HL-60/S4 treated with phorbol 12-myristate 13-acetate at 8.2 ng/mL for 4 days and 3 days (cell line): ENCODE results near the gene SLC34A3.
"Not testable (repeated sequence)": the region's sequence is repeated elsewhere in the genome, so short reads cannot be mapped to it uniquely, and the experiment has no call there.

Experiments used
- in situ Hi-C: fragments of 300-500 bp; cut with MboI; formaldehyde crosslinking; loops from 2 replicates; pipeline ENCODE4 v1.15.0; 2022; ENCODE audit warnings: low sequenced_read_pairs

Gene SLC34A3

GRCh38 chr9:137228506-137228967 lies 2.2 kb upstream of the SLC34A3 start:
- in situ Hi-C loops, result loop anchor here (10.0 kb wide), 1 partner anchor 104 kb away; no protein-coding TSS in a partner anchor

DNA sequence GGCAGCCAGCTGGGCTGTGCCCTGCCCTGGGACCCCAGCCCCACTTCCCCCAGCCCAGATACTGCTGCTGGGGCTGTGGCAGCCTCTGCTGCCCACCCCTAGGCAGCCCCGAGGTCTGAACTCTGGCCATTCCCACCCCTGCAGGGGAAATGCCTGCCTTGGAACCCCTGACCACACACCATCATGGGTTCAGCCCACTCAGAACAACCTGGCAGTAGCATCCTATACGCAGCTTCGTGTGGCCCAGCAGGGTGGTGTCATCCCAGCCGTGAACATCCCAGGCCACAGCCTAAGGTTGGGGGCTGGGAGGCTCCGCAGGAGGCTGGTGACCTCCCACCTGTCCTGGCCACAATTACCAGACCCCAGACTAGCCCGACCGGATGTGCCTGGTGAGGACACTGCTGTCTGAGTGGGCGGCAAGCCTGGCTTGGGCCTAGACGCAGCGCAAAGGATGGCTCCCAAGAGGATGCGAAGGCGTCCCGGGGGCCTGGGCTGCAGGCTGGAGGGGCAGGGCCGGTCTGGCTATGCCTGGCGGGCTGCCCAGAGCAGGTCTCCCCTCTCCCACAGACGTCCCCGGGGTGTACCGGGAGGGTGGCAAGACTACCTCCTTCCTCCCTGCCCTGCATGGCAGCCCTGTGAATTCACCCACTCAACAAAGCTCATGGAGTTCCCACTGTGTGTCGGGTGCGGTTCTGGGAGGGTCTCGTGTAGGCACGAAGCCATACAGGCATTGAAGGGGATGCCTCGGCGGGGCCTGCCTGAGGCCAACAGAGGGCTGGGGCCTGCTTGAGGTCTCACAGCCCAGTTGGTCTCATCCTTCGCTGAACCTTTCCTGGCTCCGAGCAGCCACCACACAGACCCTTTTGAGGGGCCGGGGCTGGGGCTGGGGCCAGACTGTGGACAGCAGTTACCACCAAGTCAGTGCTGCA lies 1.5 kb upstream of the SLC34A3 start:
- in situ Hi-C loops, result loop anchor here (10.0 kb wide), 1 partner anchor 104 kb away; no protein-coding TSS in a partner anchor

GRCh38 chr9:137229903-137230704 lies 597 bp upstream of the SLC34A3 start:
- in situ Hi-C loops, result loop anchor here (10.0 kb wide), 1 partner anchor 105 kb away; no protein-coding TSS in a partner anchor

- in situ Hi-C loops, result no loop called here
Measured at GRCh38 chr9:137231372-137232039, 805 bp downstream of the SLC34A3 start.

DNA sequence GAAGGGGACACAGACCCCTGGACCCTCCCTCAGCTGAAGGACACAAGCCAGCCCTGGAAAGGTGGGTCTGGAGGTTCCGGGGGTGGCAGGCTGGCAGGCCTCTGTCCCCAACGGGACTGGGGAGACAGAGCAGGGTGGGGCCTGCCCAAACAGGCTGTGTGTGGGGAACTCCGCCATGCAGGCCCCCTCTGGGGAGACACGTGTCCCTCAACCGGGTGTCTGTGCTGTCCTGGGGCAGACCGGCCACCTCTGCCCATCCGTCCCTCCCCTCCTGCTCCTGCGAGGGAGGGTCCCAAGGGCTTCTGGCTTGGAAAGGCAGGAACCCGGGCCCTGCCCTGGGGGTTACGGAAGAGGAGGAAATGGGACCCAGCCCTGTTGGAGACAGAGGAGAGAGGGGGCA lies 1.4 kb downstream of the SLC34A3 start:
- in situ Hi-C loops, result no loop called here

GRCh38 chr9:137232510-137232909 lies 1.8 kb downstream of the SLC34A3 start:
- in situ Hi-C loops, result no loop called here

DNA sequence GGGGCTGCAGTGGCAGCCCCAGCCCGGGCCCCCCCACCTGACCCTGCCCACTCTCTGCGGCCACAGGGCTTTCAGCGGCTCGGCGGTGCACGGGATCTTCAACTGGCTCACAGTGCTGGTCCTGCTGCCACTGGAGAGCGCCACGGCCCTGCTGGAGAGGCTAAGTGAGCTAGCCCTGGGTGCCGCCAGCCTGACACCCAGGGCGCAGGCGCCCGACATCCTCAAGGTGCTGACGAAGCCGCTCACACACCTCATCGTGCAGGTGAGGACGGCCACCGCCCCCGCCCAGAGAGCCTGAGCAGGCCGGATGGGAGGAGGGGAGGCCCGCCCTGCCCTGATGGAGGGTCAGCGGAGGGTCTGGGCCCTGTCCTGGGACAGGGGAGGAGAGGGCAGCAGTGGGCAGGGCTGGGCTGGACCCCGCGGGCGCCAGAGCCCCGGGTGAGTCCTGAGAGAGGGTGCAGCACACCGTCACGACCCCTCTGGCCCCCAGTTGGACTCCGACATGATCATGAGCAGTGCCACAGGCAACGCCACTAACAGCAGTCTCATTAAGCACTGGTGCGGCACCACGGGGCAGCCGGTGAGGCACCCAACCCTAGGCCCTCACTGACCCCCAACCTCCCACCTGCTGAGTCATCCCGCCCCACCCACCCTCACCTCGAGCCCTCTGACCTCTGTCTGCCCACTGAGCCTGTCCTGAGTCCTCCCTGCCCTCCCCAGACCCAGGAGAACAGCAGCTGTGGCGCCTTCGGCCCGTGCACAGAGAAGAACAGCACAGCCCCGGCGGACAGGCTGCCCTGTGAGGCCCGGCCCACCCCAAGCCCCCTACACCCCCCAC lies 2.7 kb downstream of the SLC34A3 start:
- in situ Hi-C loops, result no loop called here

DNA sequence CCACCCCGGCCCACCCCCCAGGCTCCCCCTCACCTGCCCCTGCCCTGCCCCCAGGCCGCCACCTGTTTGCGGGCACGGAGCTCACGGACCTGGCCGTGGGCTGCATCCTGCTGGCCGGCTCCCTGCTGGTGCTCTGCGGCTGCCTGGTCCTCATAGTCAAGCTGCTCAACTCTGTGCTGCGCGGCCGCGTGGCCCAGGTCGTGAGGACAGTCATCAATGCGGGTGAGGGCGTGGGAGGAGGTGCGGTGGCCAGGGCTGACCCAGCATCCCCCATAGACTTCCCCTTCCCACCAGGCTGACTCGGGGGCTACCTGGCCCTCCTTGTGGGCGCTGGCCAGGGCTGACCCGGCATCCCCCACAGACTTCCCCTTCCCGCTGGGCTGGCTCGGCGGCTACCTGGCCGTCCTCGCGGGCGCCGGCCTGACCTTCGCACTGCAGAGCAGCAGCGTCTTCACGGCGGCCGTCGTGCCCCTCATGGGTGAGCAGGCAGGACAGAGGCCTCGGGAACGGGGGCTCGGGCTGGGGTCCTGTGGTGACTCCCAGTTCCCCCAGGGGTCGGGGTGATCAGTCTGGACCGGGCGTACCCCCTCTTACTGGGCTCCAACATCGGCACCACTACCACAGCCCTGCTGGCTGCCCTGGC lies 3.5 kb downstream of the SLC34A3 start:
- in situ Hi-C loops, result no loop called here

DNA sequence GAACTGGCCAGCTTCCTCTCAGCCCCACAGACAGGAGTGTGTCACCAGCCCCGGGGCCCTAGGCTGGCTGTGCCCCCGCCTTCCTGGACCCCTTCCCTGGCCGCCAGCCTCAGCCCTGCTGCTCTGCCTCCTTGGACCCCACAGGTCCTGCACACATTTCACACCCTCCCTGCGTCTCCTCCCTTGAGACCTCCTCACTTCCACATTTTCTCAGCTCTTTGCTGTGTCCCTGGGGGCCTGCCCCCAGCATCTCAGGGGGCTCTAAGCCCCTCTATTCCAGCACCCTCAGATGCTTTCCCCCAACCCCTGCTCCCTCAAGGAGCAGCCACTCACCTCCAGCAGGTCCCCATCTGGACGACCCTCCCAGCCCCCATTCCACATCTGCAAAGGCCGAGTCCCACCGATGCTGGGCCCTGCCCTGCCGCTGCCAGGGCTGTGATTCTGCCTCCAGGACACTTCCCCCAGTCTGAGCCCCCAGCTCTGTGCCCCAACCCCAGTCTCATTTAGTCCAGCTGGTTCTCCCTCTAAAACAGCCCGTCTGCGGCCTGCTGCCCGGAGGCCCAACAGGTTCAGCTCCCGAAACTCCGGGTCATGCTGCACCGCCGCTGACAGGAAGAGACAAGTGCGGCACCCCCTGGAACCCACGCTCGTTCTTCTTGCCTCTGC lies 4.2 kb downstream of the SLC34A3 start:
- in situ Hi-C loops, result no loop called here

DNA sequence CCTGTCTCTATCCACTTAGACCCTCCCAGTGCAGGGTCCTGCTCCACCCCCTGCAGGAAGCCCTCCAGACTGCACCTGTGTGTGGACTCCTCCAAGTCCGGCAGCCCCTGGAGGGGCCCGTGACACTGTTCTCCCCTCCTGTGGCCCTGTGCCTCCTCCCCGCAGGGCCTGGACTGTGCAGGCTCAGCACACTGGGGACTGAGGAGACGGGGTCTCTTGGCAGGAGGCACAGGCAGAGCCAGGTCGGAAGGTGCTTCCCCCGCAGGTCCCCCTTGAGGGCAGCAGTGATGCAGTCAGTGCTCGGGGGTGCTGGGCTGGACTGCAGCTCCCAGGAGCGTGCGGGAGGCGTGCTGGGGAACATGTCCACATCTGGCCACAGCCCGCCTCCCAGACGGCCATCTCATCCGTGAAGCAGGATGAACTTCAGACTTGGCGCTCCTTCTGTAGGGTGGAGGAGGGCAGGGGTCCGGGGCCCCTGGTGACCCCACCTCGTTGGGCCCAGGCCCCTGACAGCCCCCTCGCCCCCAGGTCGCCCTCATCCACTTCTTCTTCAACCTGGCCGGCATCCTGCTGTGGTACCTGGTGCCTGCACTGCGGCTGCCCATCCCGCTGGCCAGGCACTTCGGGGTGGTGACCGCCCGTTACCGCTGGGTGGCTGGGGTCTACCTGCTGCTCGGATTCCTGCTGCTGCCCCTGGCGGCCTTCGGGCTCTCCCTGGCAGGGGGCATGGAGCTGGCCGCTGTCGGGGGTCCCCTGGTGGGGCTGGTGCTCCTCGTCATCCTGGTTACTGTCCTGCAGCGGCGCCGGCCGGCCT lies 4.9 kb downstream of the SLC34A3 start:
- in situ Hi-C loops, result no loop called here

DNA sequence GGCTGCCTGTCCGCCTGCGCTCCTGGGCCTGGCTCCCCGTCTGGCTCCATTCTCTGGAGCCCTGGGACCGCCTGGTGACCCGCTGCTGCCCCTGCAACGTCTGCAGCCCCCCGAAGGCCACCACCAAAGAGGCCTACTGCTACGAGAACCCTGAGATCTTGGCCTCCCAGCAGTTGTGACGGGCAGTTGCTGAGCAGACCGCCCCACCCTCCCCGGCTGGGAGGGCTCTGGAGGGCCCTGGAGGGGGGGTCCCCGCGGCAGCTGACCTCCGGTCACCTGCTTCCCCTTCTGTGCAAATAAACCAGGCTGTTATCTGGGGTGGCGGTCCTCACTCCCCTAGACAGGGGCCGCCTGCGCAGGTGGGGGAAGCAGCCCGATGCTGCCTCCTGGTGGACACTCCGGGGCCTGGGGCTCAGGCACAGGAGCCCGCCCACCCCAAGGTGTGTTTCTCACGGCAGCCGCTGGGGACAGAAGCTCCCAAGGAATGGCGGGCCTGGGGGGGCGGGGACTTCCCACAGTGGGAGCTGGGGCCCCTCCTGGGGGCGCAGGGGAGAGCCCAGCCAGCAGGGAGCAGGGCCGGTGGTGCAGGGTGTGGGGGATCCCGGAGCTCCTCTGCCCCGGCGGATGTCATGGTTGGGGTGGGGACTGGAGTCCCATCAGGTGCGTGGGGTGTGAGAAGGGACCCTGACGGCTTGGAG lies 5.7 kb downstream of the SLC34A3 start:
- in situ Hi-C loops, result no loop called here

DNA sequence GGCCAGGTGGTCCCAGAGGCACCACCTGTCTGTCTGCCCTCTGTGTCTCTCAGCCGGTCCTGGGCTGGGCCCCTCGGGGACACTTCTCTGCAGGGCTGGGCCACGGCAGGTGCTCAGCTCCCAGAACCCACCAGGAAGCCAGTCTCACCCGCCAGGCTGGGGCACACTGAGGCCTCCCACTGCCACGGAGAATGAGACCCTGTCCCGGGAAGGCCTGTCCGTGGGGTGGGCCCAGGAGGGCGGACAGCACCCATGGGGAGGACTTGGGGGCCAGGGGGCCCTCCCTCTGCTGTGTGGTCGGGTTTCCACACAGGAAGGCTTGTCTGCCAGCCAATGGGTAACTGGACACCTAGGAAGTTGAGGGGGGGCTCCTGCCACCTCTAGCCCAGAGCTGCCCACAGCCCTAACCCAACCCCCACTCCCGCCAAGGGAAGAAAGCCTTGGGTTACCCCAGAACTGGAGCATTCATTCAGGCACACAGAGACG lies 6.3 kb downstream of the SLC34A3 start:
- in situ Hi-C loops, result no loop called here

DNA sequence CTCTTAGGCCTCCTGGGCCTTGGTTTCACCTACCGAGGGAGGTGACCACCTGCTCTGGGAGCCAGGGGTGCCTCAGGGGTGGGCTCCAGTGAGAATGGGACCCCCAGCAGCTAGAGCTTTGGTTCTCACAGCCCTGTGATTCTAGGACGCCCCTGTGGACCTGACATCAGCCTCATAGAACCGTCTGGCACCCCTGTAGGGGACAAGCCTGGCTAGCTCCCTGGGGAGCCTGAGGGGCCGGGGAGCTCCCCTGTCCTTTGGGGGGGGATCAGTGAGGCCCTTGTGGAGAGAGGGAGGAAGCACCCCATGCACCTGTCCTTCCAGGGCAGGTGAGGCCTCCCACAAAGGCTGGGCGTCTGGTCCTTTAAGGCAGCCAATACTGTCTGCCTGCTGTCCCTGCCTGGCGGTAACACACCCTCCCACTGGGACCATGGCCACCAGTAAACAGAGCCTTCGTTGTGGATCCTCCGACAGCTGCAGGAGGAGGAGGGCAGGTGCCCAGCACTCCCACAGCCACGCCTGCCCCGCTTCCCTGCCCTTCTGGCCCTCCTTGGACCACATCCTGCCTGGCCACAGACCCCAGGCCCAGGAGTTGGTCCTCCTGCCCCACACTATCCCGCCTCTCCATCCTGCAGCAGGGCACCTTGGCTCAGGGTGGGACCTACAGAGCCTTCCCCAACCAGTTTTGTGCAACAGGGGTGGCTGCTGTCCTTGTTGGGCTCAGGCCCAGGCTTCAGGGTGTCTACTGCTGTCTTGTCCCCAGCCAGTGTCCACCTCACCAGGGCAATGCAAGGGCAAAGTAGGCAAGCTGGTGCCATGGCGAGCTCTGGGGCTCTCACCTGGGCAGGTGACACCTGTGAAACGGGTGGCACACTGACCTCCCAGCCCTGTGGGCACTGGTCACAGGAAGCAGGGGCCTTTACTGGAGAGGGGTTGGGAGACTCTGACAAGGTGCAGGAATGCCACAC lies 7.3 kb downstream of the SLC34A3 start:
- in situ Hi-C loops, result no loop called here

- in situ Hi-C loops, result not testable (repeated sequence)
Measured at GRCh38 chr9:137239541-137240200, 9.0 kb downstream of the SLC34A3 start.

DNA sequence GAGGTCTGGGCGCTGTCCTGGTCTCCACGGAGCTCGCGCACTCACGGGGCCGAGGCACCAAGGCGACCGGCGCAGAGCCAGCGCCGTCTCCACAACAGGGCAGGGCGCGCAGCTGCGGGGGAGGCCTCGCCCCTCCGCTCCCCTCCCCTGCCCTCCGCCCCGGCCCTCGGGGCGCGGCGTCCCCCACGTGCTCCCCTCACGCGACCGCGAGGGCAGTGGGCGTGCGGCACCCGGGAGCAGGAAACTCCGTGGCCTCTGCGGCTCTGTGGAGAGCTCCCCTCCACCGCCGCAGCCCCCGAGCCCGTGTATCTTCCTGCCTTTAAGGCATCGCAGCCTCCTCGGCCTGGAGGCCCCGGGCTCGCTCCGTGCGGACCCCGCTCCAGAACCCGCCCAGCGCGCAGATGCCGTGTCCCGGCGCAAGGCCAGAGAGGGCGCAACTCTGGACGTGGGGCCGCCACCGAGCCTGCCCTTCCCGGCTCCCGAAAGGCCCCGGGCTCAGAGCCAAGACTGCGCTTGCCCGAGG lies 9.7 kb downstream of the SLC34A3 start:
- in situ Hi-C loops, result no loop called here
